ENCODE measurements around the gene GCSAM.
A peak's percentile ranks its signal among the peaks of the same experiment; 100 is the strongest.

Gene GCSAM

GRCh38 chr3:112097378-112097777, 35.7 kb downstream of the GCSAM start:
- TF ChIP-seq CTCF (IDR thresholded peaks at IDR 0.05; ENCODE audit: low read depth, low read length) = no peak
- peak; percentile 88 for DNase-seq (ENCODE audit: extremely low read depth, low read depth)

- no peak for DNase-seq (ENCODE audit: extremely low read depth, low read depth)
- no peak for TF ChIP-seq CTCF (IDR thresholded peaks at IDR 0.05; ENCODE audit: low read depth, low read length)
Observed at GRCh38 chr3:112096176-112096575, 36.9 kb downstream of the GCSAM start.

GRCh38 chr3:112095731-112096130, 37.3 kb downstream of the GCSAM start:
- TF ChIP-seq CTCF (IDR thresholded peaks at IDR 0.05; ENCODE audit: low read depth, low read length) = no peak

GRCh38 chr3:112093180-112093522, 39.9 kb downstream of the GCSAM start:
- no peak for DNase-seq (ENCODE audit: extremely low read depth, low read depth)
- TF ChIP-seq CTCF (IDR thresholded peaks at IDR 0.05; ENCODE audit: low read depth, low read length) = no peak

More at GRCh38 chr3:112095731-112096130, 37.3 kb downstream of the GCSAM start:
- no peak for DNase-seq (ENCODE audit: extremely low read depth, low read depth)

- no peak for DNase-seq (ENCODE audit: extremely low read depth, low read depth)
- TF ChIP-seq CTCF (IDR thresholded peaks at IDR 0.05; ENCODE audit: low read depth, low read length) = no peak
Observed at GRCh38 chr3:112092496-112093179, 40.4 kb downstream of the GCSAM start.

- DNase-seq (ENCODE audit: extremely low read depth, low read depth) = no peak
- no peak for TF ChIP-seq CTCF (IDR thresholded peaks at IDR 0.05; ENCODE audit: low read depth, low read length)
Observed at GRCh38 chr3:112090887-112091586, 42.0 kb downstream of the GCSAM start.
